Kidney epithelial cell (primary cell): ENCODE results near the gene SGCD. TPM values are rescaled to one million over a fixed set of nuclear protein-coding genes. Genes with fewer than 3 reads are reported as not detected.

ENCODE experiments used
- DNase-seq: peaks from one replicate; pipeline ENCODE4 v3.0.0-alpha.2; 2010; ENCODE audit warnings: low read depth
- H3K27me3 ChIP-seq: 2 replicates; pipeline ENCODE4 v1.6.0; 2011; ENCODE audit warnings: low read length; ENCODE audit not compliant: control insufficient read depth, insufficient read depth
- H3K36me3 ChIP-seq: 2 replicates; pipeline ENCODE4 v1.5.1; 2011; ENCODE audit warnings: low read length; ENCODE audit not compliant: control insufficient read depth, insufficient read depth
- H3K4me3 ChIP-seq: 2 replicates; pipeline ENCODE4 v1.5.1; 2011; ENCODE audit warnings: low read depth, mild to moderate bottlenecking, control low read depth, low read length
- total RNA-seq: library from RNA; depleted of rRNA; stranded (reverse); fragments of >200 nt; gene quantifications from 2 replicates; pipeline ENCODE4 v1.2.3, GENCODE V29; 2015
- TF ChIP-seq, protein P1 (sequence below): IDR thresholded peaks from 2 replicates; pipeline ENCODE4 v1.5.1; 2011; ENCODE audit warnings: mild to moderate bottlenecking, moderate library complexity, low read length, control low read depth, inconsistent platforms; ENCODE audit not compliant: insufficient read depth, poor library complexity, severe bottlenecking

The SGCD gene
- total RNA-seq, 1 donor from 2014 or later = 0.29 TPM

DNA sequence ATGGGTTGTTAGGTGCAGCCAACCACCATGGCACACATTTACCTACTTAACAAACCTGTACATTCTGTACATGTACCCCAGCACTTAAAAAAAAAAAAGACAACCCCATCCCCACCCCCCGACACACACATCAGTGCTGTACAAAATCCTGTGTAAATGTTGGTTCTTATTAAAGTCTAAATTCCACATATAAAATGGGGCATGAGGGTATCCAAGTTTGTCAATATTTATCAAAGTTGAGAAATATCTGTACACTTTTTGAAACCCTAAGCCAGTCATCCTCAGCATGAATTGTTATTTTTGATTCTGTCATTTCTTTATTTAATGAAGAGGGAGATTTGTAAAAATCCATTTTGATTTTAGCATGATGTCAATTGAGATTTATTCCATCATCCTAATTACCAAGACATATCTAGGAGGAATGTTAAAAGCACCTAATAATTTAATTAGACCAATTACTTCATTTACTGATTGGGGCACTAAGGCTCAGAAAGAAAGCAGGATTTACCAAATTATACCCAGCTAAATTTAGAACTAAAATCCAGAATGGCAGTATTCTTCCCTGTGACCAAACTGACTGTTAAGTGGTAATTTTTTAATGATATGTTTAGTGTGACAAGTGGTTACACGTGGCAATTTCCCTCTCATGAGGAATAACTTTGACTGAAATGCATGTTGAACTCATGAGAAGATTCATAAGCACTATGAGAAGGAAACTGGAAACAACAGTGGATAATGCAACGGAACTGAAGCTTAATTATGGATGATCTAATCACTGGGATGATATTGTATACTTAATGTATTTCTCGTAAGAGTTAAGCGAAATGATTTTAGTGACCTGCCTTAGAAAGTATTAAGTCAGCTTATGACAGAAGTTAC is 195.9 kb downstream of the SGCD start:
- Histone ChIP-seq H3K36me3 (no peaks in the 10 kb centered on the region), H3K27me3 (no peaks in the 10 kb centered on the region), H3K4me3 (no peak overlapping the region)
- TF ChIP-seq, protein P1, sequence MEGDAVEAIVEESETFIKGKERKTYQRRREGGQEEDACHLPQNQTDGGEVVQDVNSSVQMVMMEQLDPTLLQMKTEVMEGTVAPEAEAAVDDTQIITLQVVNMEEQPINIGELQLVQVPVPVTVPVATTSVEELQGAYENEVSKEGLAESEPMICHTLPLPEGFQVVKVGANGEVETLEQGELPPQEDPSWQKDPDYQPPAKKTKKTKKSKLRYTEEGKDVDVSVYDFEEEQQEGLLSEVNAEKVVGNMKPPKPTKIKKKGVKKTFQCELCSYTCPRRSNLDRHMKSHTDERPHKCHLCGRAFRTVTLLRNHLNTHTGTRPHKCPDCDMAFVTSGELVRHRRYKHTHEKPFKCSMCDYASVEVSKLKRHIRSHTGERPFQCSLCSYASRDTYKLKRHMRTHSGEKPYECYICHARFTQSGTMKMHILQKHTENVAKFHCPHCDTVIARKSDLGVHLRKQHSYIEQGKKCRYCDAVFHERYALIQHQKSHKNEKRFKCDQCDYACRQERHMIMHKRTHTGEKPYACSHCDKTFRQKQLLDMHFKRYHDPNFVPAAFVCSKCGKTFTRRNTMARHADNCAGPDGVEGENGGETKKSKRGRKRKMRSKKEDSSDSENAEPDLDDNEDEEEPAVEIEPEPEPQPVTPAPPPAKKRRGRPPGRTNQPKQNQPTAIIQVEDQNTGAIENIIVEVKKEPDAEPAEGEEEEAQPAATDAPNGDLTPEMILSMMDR = no peak
- no peak for DNase-seq

DNA sequence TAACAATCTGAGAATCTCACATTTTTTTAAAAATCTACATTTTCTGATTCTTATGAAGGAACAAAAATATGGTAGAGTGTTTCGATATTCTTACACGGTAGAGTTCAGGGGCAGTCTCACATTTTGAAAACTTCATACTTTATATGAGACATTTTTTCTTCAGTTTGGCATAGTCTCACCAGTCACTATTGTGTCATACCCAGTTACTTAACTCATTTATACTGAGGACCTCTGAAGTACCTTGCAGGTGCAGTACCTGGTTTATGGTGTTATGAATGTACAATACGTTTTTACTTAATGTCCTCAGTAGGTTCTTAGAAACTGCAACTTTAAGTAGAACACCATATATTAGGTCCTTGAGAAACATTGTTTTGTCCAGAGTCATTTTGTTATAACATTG is 196.6 kb downstream of the SGCD start:
- Histone ChIP-seq H3K27me3 (no peaks in the 10 kb centered on the region), H3K4me3 (no peak overlapping the region), H3K36me3 (no peaks in the 10 kb centered on the region)
- TF ChIP-seq, protein P1 = no peak
- DNase-seq = no peak

DNA sequence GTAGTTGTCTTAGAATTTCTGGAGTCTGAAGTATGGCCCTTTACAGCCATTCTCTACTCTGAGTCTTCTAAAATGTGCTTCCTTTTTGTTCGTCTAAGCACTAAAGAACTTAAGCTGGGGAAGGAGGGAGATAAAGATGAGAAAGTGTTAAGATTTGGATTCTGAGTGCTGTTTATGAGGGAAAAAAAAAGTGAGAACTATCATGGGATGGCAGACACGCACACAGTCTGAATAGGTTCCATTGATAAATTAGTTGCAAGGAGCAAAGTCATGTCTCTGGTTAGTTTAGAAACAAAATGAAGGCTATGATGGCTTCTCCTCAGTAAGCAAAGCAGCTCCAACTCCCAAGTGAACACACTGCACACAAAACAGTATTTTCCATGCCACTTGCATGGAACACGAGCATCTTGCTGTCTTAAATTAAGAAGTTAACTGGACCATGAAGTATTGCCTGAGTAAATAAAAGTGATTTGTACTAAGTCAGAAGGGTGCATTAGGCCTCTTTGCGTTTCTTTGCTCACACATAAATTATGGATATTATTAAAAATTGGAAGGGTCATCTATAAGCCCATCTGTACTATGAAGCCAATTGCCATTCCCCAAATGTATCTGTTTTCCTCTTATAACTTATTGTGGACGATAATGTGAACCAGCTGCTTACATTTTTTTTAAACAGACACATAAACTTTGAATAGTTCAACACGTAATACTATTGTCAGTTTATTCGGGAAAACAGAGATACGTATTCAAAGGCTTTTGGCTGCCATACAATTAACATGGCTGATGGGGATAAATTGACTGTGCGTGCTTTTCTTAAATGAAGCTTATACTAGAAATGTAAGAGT is 199.3 kb downstream of the SGCD start:
- no peaks in the 10 kb centered on the region for H3K27me3 ChIP-seq
- no peak for DNase-seq
- no peak overlapping the region for H3K4me3 ChIP-seq
- H3K36me3 ChIP-seq = no peaks in the 10 kb centered on the region
- TF ChIP-seq, protein P1 = no peak

DNA sequence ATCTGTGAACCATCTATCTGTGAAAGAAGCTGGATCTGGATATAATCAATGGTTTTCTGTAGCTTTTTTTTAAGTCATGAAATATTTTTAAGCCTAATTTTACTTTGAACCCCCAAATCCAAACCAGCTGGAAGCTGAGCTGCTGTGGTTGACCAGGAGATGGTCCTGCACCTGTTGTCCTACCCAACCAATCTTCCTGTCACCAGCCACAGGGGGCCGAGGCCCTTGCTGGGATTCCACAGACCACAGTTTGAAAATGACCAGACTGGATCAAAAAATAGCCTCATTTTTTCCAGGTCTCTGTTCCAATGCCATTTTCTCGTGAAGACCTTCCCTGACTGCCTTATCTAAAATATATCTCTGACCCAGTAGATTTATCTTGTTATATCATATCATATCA is 200.6 kb downstream of the SGCD start:
- TF ChIP-seq, protein P1 = no peak
- Histone ChIP-seq H3K36me3 (no peaks in the 10 kb centered on the region), H3K27me3 (no peaks in the 10 kb centered on the region), H3K4me3 (no peak overlapping the region)
- DNase-seq = no peak

DNA sequence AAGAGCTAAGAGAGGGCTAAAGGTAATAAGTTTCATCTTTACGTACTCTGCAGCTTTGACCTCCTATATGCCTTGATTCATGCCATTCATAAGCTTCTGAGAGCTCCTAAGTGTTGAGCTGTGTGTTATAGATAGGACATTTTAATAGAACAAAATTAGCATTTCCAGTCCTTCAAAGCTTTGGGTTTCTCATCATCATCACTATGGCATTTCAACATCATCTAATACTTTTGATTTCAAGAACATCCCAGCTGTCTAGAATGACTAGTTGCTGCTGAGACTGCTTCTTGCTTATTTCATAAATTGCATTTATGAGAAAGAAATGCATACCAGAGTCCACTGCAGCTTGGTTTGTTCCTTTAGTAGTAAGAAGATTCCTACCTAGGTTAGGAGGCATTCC is 201.7 kb downstream of the SGCD start:
- no peak for DNase-seq
- no peak overlapping the region for H3K4me3 ChIP-seq
- H3K27me3 ChIP-seq = no peaks in the 10 kb centered on the region
- TF ChIP-seq, protein P1 = no peak
- H3K36me3 ChIP-seq = no peaks in the 10 kb centered on the region
